Measurements from ENCODE around the gene SLC24A3.
"Not testable (repeated sequence)": the region's sequence is repeated elsewhere in the genome, so short reads cannot be mapped to it uniquely, and the experiment has no call there.

The SLC24A3 gene

DNA sequence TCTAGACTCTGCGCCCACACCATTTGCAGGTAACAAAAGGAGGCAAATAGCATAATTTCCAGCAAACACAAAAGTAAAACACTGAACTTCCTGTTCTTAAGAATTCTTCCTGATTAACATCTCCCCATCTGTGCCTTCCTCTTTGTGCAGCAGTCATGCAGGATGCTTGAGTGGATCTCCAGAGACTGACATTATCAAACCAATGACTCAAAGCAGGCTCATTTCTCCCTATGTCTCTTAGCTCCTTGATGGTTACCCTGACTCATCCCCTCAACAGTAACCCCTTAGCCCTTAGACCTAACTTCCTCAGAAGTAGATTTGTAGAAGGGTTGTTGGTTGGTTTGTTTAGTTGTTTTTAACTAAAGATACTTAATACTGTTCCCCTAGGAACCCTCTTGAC, 408.6 kb downstream of the SLC24A3 start:
- Histone ChIP-seq H3K4me3 (ENCODE audit: low read length) (no peak overlapping the region), H3K9ac (ENCODE audit: low read depth, low read length) (no peak overlapping the region), H3K4me1 (ENCODE audit: insufficient read depth, low read length) (peaks cover 24% of the 10 kb centered on the region), H3K27ac (ENCODE audit: low read depth, low read length) (peak overlapping the region; percentile 53; the same call in 1 of the 2 replicates), H3K9me3 (ENCODE audit: insufficient read depth, low read depth, low read length) (peaks cover 6% of the 10 kb centered on the region; the same call in 1 of the 2 replicates), H3K36me3 (ENCODE audit: insufficient read depth, low read length) (no peaks in the 10 kb centered on the region), H3K27me3 (ENCODE audit: insufficient read depth, low read length) (no peaks in the 10 kb centered on the region)
- WGBS = 100% methylated on average over 1 of the region's 1 CpG

GRCh38 chr20:19624221-19624965, 412.0 kb downstream of the SLC24A3 start:
- 91% methylated on average over 3 of the region's 3 CpGs for WGBS
- peaks cover 21% of the 10 kb centered on the region for H3K4me1 ChIP-seq (ENCODE audit: insufficient read depth, low read length)
- no peaks in the 10 kb centered on the region for H3K36me3 ChIP-seq (ENCODE audit: insufficient read depth, low read length)
- H3K9ac ChIP-seq (ENCODE audit: low read depth, low read length) = no peak overlapping the region
- H3K27me3 ChIP-seq (ENCODE audit: insufficient read depth, low read length) = no peaks in the 10 kb centered on the region
- no peak overlapping the region for H3K27ac ChIP-seq (ENCODE audit: low read depth, low read length)
- peaks cover 6% of the 10 kb centered on the region; the same call in 1 of the 2 replicates for H3K9me3 ChIP-seq (ENCODE audit: insufficient read depth, low read depth, low read length)
- H3K4me3 ChIP-seq (ENCODE audit: low read length) = no peak overlapping the region

GRCh38 chr20:19625426-19625825, 413.0 kb downstream of the SLC24A3 start:
- H3K27ac ChIP-seq (ENCODE audit: low read depth, low read length) = no peak overlapping the region
- H3K36me3 ChIP-seq (ENCODE audit: insufficient read depth, low read length) = no peaks in the 10 kb centered on the region
- H3K4me3 ChIP-seq (ENCODE audit: low read length) = no peak overlapping the region
- no peak overlapping the region for H3K9ac ChIP-seq (ENCODE audit: low read depth, low read length)
- H3K9me3 ChIP-seq (ENCODE audit: insufficient read depth, low read depth, low read length) = peaks cover 6% of the 10 kb centered on the region; the same call in 1 of the 2 replicates
- 92% methylated on average over 1 of the region's 1 CpG for WGBS
- peaks cover 11% of the 10 kb centered on the region for H3K4me1 ChIP-seq (ENCODE audit: insufficient read depth, low read length)
- H3K27me3 ChIP-seq (ENCODE audit: insufficient read depth, low read length) = no peaks in the 10 kb centered on the region

DNA sequence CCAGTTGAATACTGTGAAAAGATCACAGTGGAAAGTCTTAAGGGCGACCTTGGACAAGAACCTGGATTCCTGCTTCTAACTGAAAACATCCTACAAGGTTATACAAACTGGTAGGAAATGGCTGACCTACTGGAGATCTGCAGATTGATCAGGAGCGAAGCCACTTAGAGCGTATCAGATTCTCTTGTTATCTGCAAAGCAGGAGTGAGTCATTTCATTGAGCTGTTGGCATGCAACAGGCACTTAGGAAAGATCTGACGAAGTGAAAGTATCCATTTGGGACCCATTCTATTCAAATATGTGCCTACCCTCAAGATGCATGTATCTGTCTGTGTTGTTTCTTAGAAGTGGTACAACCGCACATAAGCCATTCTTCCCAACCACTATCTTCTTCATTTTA, 414.5 kb downstream of the SLC24A3 start:
- no peak overlapping the region for H3K9ac ChIP-seq (ENCODE audit: low read depth, low read length)
- WGBS = 93% methylated on average over 5 of the region's 5 CpGs
- H3K27me3 ChIP-seq (ENCODE audit: insufficient read depth, low read length) = no peaks in the 10 kb centered on the region

GRCh38 chr20:19628570-19629134, 416.2 kb downstream of the SLC24A3 start:
- H3K4me3 ChIP-seq (ENCODE audit: low read length) = no peak overlapping the region
- H3K36me3 ChIP-seq (ENCODE audit: insufficient read depth, low read length) = no peaks in the 10 kb centered on the region
- no CpG with 5 or more reads among the region's 2 CpGs for WGBS
- H3K9me3 ChIP-seq (ENCODE audit: insufficient read depth, low read depth, low read length) = peaks cover 6% of the 10 kb centered on the region; the same call in 1 of the 2 replicates
- no peak overlapping the region for H3K9ac ChIP-seq (ENCODE audit: low read depth, low read length)
- H3K27me3 ChIP-seq (ENCODE audit: insufficient read depth, low read length) = no peaks in the 10 kb centered on the region
- no peak overlapping the region; the same call in 1 of the 2 replicates for H3K27ac ChIP-seq (ENCODE audit: low read depth, low read length)
- no peaks in the 10 kb centered on the region for H3K4me1 ChIP-seq (ENCODE audit: insufficient read depth, low read length)

More for the DNA sequence above, 414.5 kb downstream of the SLC24A3 start:
- no peaks in the 10 kb centered on the region for H3K36me3 ChIP-seq (ENCODE audit: insufficient read depth, low read length)
- no peak overlapping the region for H3K27ac ChIP-seq (ENCODE audit: low read depth, low read length)
- H3K9me3 ChIP-seq (ENCODE audit: insufficient read depth, low read depth, low read length) = peaks cover 6% of the 10 kb centered on the region; the same call in 1 of the 2 replicates
- no peak overlapping the region for H3K4me3 ChIP-seq (ENCODE audit: low read length)
- no peaks in the 10 kb centered on the region for H3K4me1 ChIP-seq (ENCODE audit: insufficient read depth, low read length)

GRCh38 chr20:19631410-19631809, 419.0 kb downstream of the SLC24A3 start:
- WGBS = 91% methylated on average over 5 of the region's 5 CpGs
- Histone ChIP-seq H3K9me3 (ENCODE audit: insufficient read depth, low read depth, low read length) (no peaks in the 10 kb centered on the region), H3K27ac (ENCODE audit: low read depth, low read length) (no peak overlapping the region), H3K4me1 (ENCODE audit: insufficient read depth, low read length) (no peaks in the 10 kb centered on the region), H3K9ac (ENCODE audit: low read depth, low read length) (no peak overlapping the region), H3K36me3 (ENCODE audit: insufficient read depth, low read length) (no peaks in the 10 kb centered on the region), H3K4me3 (ENCODE audit: low read length) (no peak overlapping the region), H3K27me3 (ENCODE audit: insufficient read depth, low read length) (no peaks in the 10 kb centered on the region)

- Histone ChIP-seq H3K27ac (ENCODE audit: low read depth, low read length) (no peak overlapping the region), H3K27me3 (ENCODE audit: insufficient read depth, low read length) (no peaks in the 10 kb centered on the region), H3K36me3 (ENCODE audit: insufficient read depth, low read length) (no peaks in the 10 kb centered on the region), H3K4me1 (ENCODE audit: insufficient read depth, low read length) (no peaks in the 10 kb centered on the region), H3K9me3 (ENCODE audit: insufficient read depth, low read depth, low read length) (no peaks in the 10 kb centered on the region), H3K9ac (ENCODE audit: low read depth, low read length) (no peak overlapping the region), H3K4me3 (ENCODE audit: low read length) (no peak overlapping the region)
- 70% methylated on average over 3 of the region's 3 CpGs for WGBS
These were observed 421.5 kb downstream of the SLC24A3 start for GRCh38 chr20:19633985-19634384.

DNA sequence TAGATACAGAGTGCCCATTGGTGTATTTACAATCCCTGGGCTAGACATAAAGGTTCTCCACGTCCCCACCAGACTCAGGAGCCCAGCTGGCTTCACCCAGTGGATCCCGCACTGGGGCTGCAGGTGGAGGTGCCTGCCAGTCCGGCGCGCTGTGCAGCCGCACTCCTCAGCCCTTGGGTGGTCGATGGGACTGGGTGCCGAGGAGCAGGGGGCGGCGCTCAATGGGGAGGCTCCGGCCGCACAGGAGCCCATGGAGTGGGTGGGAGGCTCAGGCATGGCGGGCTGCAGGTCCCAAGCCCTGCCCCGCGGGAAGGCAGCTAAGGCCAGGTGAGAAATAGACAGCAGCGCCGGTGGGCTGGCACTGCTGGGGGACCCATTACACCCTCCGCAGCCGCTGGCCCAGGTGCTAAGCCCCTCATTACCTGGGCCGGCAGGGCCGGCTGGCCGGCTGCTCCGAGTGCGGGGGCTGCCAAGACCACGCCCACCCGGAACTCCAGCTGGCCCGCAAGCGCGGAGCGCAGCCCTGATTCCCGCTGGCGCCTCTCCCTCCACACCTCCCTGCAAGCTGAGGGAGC, 427.1 kb downstream of the SLC24A3 start:
- not testable (repeated sequence) for H3K4me3 ChIP-seq (ENCODE audit: low read length); H3K4me1 ChIP-seq (ENCODE audit: insufficient read depth, low read length); H3K9me3 ChIP-seq (ENCODE audit: insufficient read depth, low read depth, low read length); H3K9ac ChIP-seq (ENCODE audit: low read depth, low read length); H3K36me3 ChIP-seq (ENCODE audit: insufficient read depth, low read length); H3K27me3 ChIP-seq (ENCODE audit: insufficient read depth, low read length); H3K27ac ChIP-seq (ENCODE audit: low read depth, low read length)
- WGBS = 96% methylated on average over 32 of the region's 32 CpGs

- Histone ChIP-seq H3K36me3 (ENCODE audit: insufficient read depth, low read length) (no peaks in the 10 kb centered on the region), H3K9me3 (ENCODE audit: insufficient read depth, low read depth, low read length) (no peaks in the 10 kb centered on the region), H3K4me1 (ENCODE audit: insufficient read depth, low read length) (no peaks in the 10 kb centered on the region; the same call in 1 of the 2 replicates), H3K27ac (ENCODE audit: low read depth, low read length) (no peak overlapping the region), H3K27me3 (ENCODE audit: insufficient read depth, low read length) (no peaks in the 10 kb centered on the region), H3K4me3 (ENCODE audit: low read length) (no peak overlapping the region), H3K9ac (ENCODE audit: low read depth, low read length) (no peak overlapping the region)
- WGBS = 89% methylated on average over 2 of the region's 4 CpGs
These were observed 430.4 kb downstream of the SLC24A3 start for GRCh38 chr20:19642860-19643259.

GRCh38 chr20:19644085-19644484, 431.6 kb downstream of the SLC24A3 start:
- Histone ChIP-seq H3K27ac (ENCODE audit: low read depth, low read length) (no peak overlapping the region), H3K4me3 (ENCODE audit: low read length) (no peak overlapping the region)
- 77% methylated on average over 9 of the region's 9 CpGs for WGBS

GRCh38 chr20:19646963-19647362, 434.5 kb downstream of the SLC24A3 start:
- Histone ChIP-seq H3K4me1 (ENCODE audit: insufficient read depth, low read length) (no peaks in the 10 kb centered on the region; the same call in 1 of the 2 replicates), H3K27ac (ENCODE audit: low read depth, low read length) (no peak overlapping the region), H3K4me3 (ENCODE audit: low read length) (no peak overlapping the region), H3K9me3 (ENCODE audit: insufficient read depth, low read depth, low read length) (no peaks in the 10 kb centered on the region), H3K27me3 (ENCODE audit: insufficient read depth, low read length) (no peaks in the 10 kb centered on the region), H3K9ac (ENCODE audit: low read depth, low read length) (no peak overlapping the region), H3K36me3 (ENCODE audit: insufficient read depth, low read length) (no peaks in the 10 kb centered on the region)
- 99% methylated on average over 2 of the region's 2 CpGs for WGBS

More at GRCh38 chr20:19644085-19644484, 431.6 kb downstream of the SLC24A3 start:
- no peak overlapping the region for H3K9ac ChIP-seq (ENCODE audit: low read depth, low read length)
- no peaks in the 10 kb centered on the region for H3K36me3 ChIP-seq (ENCODE audit: insufficient read depth, low read length)
- H3K4me1 ChIP-seq (ENCODE audit: insufficient read depth, low read length) = no peaks in the 10 kb centered on the region; the same call in 1 of the 2 replicates
- no peaks in the 10 kb centered on the region for H3K27me3 ChIP-seq (ENCODE audit: insufficient read depth, low read length)
- no peaks in the 10 kb centered on the region for H3K9me3 ChIP-seq (ENCODE audit: insufficient read depth, low read depth, low read length)
